T follicular helper cell (primary cell): ENCODE measurements around the gene KIR2DL4.
"Not testable (repeated sequence)": the region's sequence is repeated elsewhere in the genome, so short reads cannot be mapped to it uniquely, and the experiment has no call there.

Experiments
- DNase-seq: peaks from one replicate; pipeline ENCODE4 v3.0.0-alpha.2; 2020; ENCODE audit warnings: low read depth
- total RNA-seq, 2 experiments: gene quantifications; one replicate each; lab custom pipeline; 2026; lab: John Stamatoyannopoulos, UW

The KIR2DL4 gene
- total RNA-seq: 0 reads per million in 2 experiments

- DNase-seq: no peak
Measured at GRCh38 chr19:54803410-54803809, at the start of gene KIR2DL4. Gene KIR2DL4 (plus strand): TSS chr19:54803610. CDS start chr19:54803652, 42 bp downstream.

- DNase-seq: not testable (repeated sequence)
Measured at GRCh38 chr19:54756204-54757110, 47.0 kb upstream of the KIR2DL4 start.

GRCh38 chr19:54758577-54758976 lies 44.8 kb upstream of the KIR2DL4 start:
- DNase-seq: not testable (repeated sequence)

GRCh38 chr19:54764219-54764618 lies 39.2 kb upstream of the KIR2DL4 start:
- not testable (repeated sequence) for DNase-seq

- not testable (repeated sequence) for DNase-seq
Measured at GRCh38 chr19:54766464-54766863, 36.9 kb upstream of the KIR2DL4 start.

- not testable (repeated sequence) for DNase-seq
Measured at GRCh38 chr19:54769646-54770045, 33.8 kb upstream of the KIR2DL4 start, which contains the start of gene KIR2DL1. Gene KIR2DL1 (plus strand): TSS chr19:54769793. CDS start chr19:54769851, 58 bp downstream.

- not testable (repeated sequence) for DNase-seq
Measured at GRCh38 chr19:54770511-54770910, 32.9 kb upstream of the KIR2DL4 start.

- not testable (repeated sequence) for DNase-seq
Measured at GRCh38 chr19:54771018-54771960, 32.1 kb upstream of the KIR2DL4 start.

- DNase-seq: not testable (repeated sequence)
Measured at GRCh38 chr19:54772666-54773065, 30.7 kb upstream of the KIR2DL4 start.

GRCh38 chr19:54775095-54775815 lies 28.2 kb upstream of the KIR2DL4 start:
- DNase-seq: not testable (repeated sequence)

- not testable (repeated sequence) for DNase-seq
Measured at GRCh38 chr19:54775830-54776229, 27.6 kb upstream of the KIR2DL4 start.

- not testable (repeated sequence) for DNase-seq
Measured at GRCh38 chr19:54777851-54778250, 25.6 kb upstream of the KIR2DL4 start.

- DNase-seq: not testable (repeated sequence)
Measured at GRCh38 chr19:54778896-54779295, 24.5 kb upstream of the KIR2DL4 start.

GRCh38 chr19:54782916-54783315 lies 20.5 kb upstream of the KIR2DL4 start:
- not testable (repeated sequence) for DNase-seq

GRCh38 chr19:54786091-54786723 lies 17.2 kb upstream of the KIR2DL4 start:
- DNase-seq: not testable (repeated sequence)

GRCh38 chr19:54788154-54788553 lies 15.3 kb upstream of the KIR2DL4 start:
- not testable (repeated sequence) for DNase-seq

GRCh38 chr19:54790711-54791110 lies 12.7 kb upstream of the KIR2DL4 start:
- no peak for DNase-seq

- no peak for DNase-seq
Measured at GRCh38 chr19:54791476-54791875, 11.9 kb upstream of the KIR2DL4 start.

GRCh38 chr19:54792814-54793213 lies 10.6 kb upstream of the KIR2DL4 start:
- no peak for DNase-seq

- DNase-seq: no peak
Measured at GRCh38 chr19:54795758-54796157, 7.7 kb upstream of the KIR2DL4 start.

- DNase-seq: no peak
Measured at GRCh38 chr19:54804101-54804500, 691 bp downstream of the KIR2DL4 start.
